HG02970 (cell line): ENCODE data around the gene RPP21.
"Not testable (repeated sequence)": the region's sequence is repeated elsewhere in the genome, so short reads cannot be mapped to it uniquely, and the experiment has no call there.

Experiments used
- ATAC-seq: cut with Tn5 transposase; IDR thresholded peaks from one replicate; pipeline ENCODE4 v1.9.1; 2021; ENCODE audit warnings: mild to moderate bottlenecking, moderate library complexity, moderate number of reproducible peaks; ENCODE audit not compliant: unreplicated experiment, low FRiP score

Gene RPP21

DNA sequence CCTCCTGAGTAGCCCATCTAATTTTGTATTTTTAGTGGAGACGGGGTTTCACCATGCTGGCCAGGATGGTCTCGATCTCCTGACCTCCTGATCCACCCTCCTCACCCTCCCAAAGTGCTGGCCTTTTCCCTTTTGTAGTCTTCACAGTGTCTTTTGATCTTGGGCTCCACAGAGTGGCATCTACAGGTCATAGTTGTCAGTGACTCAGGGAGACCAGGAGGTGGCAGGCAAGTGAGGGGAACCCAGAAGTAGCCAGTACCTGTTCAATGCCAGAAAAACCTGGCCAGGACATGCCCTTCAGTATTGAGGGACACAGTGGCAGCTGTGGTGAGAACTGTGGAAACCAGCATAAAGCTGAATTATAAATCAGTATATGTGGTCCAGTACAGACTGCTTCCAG, 19.6 kb downstream of the RPP21 start:
- no peak for ATAC-seq

DNA sequence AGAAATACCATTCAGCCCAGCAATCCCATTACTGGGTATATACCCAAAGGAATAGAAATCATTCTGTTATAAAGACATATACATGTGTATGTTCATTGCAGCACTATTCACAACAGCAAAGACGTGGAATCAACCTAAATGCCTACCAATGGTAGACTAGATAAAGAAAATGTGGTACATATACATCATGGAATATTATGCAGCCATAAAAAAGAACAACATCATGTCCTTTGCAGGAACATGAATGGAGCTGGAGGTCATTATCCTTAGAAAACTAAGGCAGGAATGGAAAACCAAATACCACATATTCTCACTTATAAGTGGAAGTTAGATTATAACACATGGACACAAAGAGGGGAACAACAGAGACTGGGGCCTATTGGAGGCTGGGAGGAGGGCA, 24.3 kb downstream of the RPP21 start:
- ATAC-seq: not testable (repeated sequence)

- no peak for ATAC-seq
Observed at GRCh38 chr6:30378290-30378937, 33.5 kb downstream of the RPP21 start.

GRCh38 chr6:30380464-30380863, 35.5 kb downstream of the RPP21 start:
- no peak for ATAC-seq

GRCh38 chr6:30386166-30386565, 41.2 kb downstream of the RPP21 start:
- ATAC-seq: no peak

GRCh38 chr6:30391240-30391639, 46.3 kb downstream of the RPP21 start:
- ATAC-seq: no peak

DNA sequence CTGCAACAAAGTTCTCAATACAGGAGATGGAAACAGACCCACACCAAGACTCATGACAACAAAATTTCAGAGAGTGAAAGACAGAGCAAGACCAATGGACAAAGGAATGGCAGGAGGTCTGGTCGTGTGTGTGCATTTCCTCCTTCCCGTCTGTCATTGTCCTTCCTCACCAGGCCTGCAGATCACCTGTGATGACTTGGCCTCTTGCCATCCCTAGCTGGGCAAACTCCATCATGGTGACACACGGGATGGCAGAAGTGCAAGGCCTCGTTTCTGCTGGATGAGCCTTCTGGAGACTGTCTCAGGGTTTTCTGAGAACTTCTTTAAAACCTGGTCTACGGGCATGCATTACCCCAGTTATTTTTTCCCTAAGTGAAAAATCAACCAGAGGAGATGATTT, 49.2 kb downstream of the RPP21 start:
- ATAC-seq: no peak
